Panc1 (cell line): ENCODE data around the gene WDFY3. TPM values are rescaled to one million over a fixed set of nuclear protein-coding genes. Genes with fewer than 3 reads are reported as not detected.

ENCODE experiments used
- ATAC-seq: fragments of 200-7000 bp; cut with Tn5 transposase; 2 replicates; pipeline ENCODE4 v1.9.1; 2020; ENCODE audit warnings: mild to moderate bottlenecking, moderate library complexity
- BruUV-seq: library from RNA; stranded (reverse); fragments of 400-500 nt; replicated peaks from 2 replicates; lab custom pipeline; 2021; lab: Mats Ljungman, UMichigan
- CTCF ChIA-PET: fragments of 300-600 bp; sonication (Branson Sonifier 250); formaldehyde crosslinking; loops from one replicate; lab custom pipeline; 2022; ENCODE audit warnings: antibody characterized with exemption; lab: Charles Lee
- POLR2A ChIA-PET: fragments of 300-600 bp; sonication (Branson Sonifier 250); formaldehyde crosslinking; loops from one replicate; lab custom pipeline; 2022; ENCODE audit warnings: antibody characterized with exemption; lab: Charles Lee
- DNase-seq: peaks from one replicate; pipeline ENCODE4 v3.0.0-alpha.2; 2010; ENCODE audit warnings: low read depth, low spot score
- H3K27ac ChIP-seq: 2 replicates; pipeline ENCODE4 v1.5.1; 2011; ENCODE audit warnings: mild to moderate bottlenecking, low read length, inconsistent platforms
- H3K27me3 ChIP-seq: fragments of 200-500 bp; sonication (Bioruptor generic); 2 replicates; pipeline ENCODE4 v1.6.0; 2014; ENCODE audit warnings: low read length, inconsistent platforms; ENCODE audit not compliant: control insufficient read depth, insufficient read depth
- H3K36me3 ChIP-seq: fragments of 200-500 bp; sonication (Bioruptor generic); 2 replicates; pipeline ENCODE4 v1.5.1; 2014; ENCODE audit warnings: inconsistent platforms, mild to moderate bottlenecking, low read length, moderate library complexity; ENCODE audit not compliant: control insufficient read depth, insufficient read depth
- H3K4me1 ChIP-seq: 2 replicates; pipeline ENCODE4 v1.5.1; 2011; ENCODE audit warnings: inconsistent platforms, mild to moderate bottlenecking, low read length, moderate library complexity; ENCODE audit not compliant: control insufficient read depth, insufficient read depth
- H3K4me3 ChIP-seq, 2 experiments: 2 replicates each; pipeline ENCODE4 v1.5.1; 2011 to 2012; ENCODE audit warnings: low read depth in 2 of 2, low read length in 2 of 2, mild to moderate bottlenecking in 2 of 2, inconsistent platforms in 1 of 2, moderate library complexity in 1 of 2
- H3K9me3 ChIP-seq: fragments of 200-500 bp; sonication (Bioruptor generic); 2 replicates; pipeline ENCODE4 v1.5.1; 2014; ENCODE audit warnings: low read depth, mild to moderate bottlenecking, inconsistent platforms, low read length, moderate library complexity; ENCODE audit not compliant: control insufficient read depth, insufficient read depth
- CTCF ChIP-seq: fragments of 450-650 bp; IDR thresholded peaks from 2 replicates; pipeline ENCODE4 v1.5.1; 2017; ENCODE audit warnings: mild to moderate bottlenecking
- POLR2AphosphoS5 ChIP-seq: IDR thresholded peaks from 2 replicates; pipeline ENCODE4 v1.6.1; 2012; ENCODE audit warnings: mild to moderate bottlenecking, low read depth, low read length, moderate library complexity
- REST ChIP-seq, 2 experiments: IDR thresholded peaks; 2 replicates each; pipeline ENCODE4 v1.6.1; 2011 to 2012; ENCODE audit warnings: low read depth in 2 of 2, control low read depth in 1 of 2, low read length in 1 of 2, mild to moderate bottlenecking in 1 of 2, moderate library complexity in 1 of 2; ENCODE audit not compliant: insufficient read depth in 1 of 2
- SIN3A ChIP-seq: IDR thresholded peaks from 2 replicates; pipeline ENCODE4 v1.6.1; 2012; ENCODE audit warnings: low read depth, mild to moderate bottlenecking, low read length, moderate library complexity, borderline replicate concordance; ENCODE audit not compliant: insufficient read depth
- TCF7L2 ChIP-seq: IDR thresholded peaks from 2 replicates; pipeline ENCODE4 v1.6.1; 2011; ENCODE audit warnings: mild to moderate bottlenecking, low read depth, low read length, inconsistent platforms
- in situ Hi-C: cut with HindIII; loops from 2 replicates; pipeline ENCODE4 v1.10.0; 2016; ENCODE audit warnings: low sequenced_read_pairs, low pct_unique_long_range_greater_than_20kb
- intact Hi-C: fragments of 100-400 bp; cut with micrococcal nuclease; formaldehyde crosslinking; loops from one replicate; pipeline ENCODE4 v1.10.0; 2022; ENCODE audit not compliant: unreplicated experiment
- total RNA-seq: library from RNA; stranded (reverse); gene quantifications from one replicate; pipeline ENCODE4 v1.2.1, GENCODE V29; 2021; ENCODE audit not compliant: unreplicated experiment

WDFY3 gene
- total RNA-seq, 1 experiment from 2014 or later, result 47.8 TPM

GRCh38 chr4:84689197-84689596 is 277.3 kb downstream of the WDFY3 start:
- DNase-seq (no peak), ATAC-seq (no peak)
- CTCF ChIA-PET, result no interaction called here
- Histone ChIP-seq H3K9me3 (no peaks in the 10 kb centered on the region), H3K4me1 (peaks cover 20% of the 10 kb centered on the region), H3K27ac (peak overlapping the region; percentile 63), H3K27me3 (no peaks in the 10 kb centered on the region), H3K36me3 (peaks cover 5% of the 10 kb centered on the region; the same call in 1 of the 2 replicates), H3K4me3 (no peak overlapping the region)
- BruUV-seq, result TSS peak; percentile 27
- in situ Hi-C loops (no loop called here), intact Hi-C loops (no loop called here)
- TF ChIP-seq POLR2AphosphoS5 (no peak), CTCF (no peak), REST (IDR thresholded peaks at IDR 0.05; ENCODE audit: insufficient read depth in 1 of 2, low read depth in 2 of 2, low read length in 1 of 2) (no peak), TCF7L2 (no peak), SIN3A (no peak)
- POLR2A ChIA-PET, result no interaction called here

DNA sequence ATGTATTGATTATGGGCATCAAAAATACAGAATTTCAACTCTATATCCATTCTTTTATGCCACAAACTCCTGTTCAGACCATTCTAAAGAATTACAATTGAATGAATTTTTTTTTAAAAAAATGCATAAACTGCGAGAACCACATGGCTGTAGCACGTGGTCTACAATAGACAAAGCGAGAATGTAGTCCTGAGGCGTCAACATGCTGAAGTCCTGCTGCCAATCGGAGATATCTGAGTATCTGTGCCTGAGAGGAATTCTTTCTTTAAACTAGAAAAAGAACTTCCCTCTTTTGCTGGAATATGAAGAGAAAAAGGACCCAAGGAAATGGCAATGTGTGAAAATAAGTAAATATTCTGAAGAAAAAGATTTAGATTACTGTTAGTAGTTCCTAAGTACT is 277.9 kb downstream of the WDFY3 start:
- no peak for ATAC-seq
- POLR2A ChIA-PET, result no interaction called here
- Histone ChIP-seq H3K27ac (peak overlapping the region; percentile 63; the same call in 1 of the 2 replicates), H3K9me3 (no peaks in the 10 kb centered on the region), H3K4me3 (no peak overlapping the region), H3K4me1 (peaks cover 20% of the 10 kb centered on the region), H3K27me3 (no peaks in the 10 kb centered on the region), H3K36me3 (peaks cover 5% of the 10 kb centered on the region; the same call in 1 of the 2 replicates)
- no peak for DNase-seq
- no peak for TF ChIP-seq CTCF
- no peak for TF ChIP-seq REST (IDR thresholded peaks at IDR 0.05; ENCODE audit: insufficient read depth in 1 of 2, low read depth in 2 of 2, low read length in 1 of 2)
- no peak for TF ChIP-seq POLR2AphosphoS5
- no peak for TF ChIP-seq TCF7L2
- no peak for TF ChIP-seq SIN3A
- intact Hi-C loops (no loop called here), in situ Hi-C loops (no loop called here)
- BruUV-seq, result no TSS peak
- CTCF ChIA-PET, result no interaction called here
